Head of caudate nucleus (tissue), 42 donors: Measurements from ENCODE around the gene MOK.
"Not testable (repeated sequence)": the region's sequence is repeated elsewhere in the genome, so short reads cannot be mapped to it uniquely, and the experiment has no call there.

Source experiments
- DNase-seq, 42 donors: peaks; one replicate each; pipeline versions ENCODE4 v3.0.0 to v3.0.0-alpha.2; 2020 to 2021; ENCODE audit warnings: mixed read lengths in 7 of 42
- intact Hi-C: fragments of 100-400 bp; cut with DNase I; formaldehyde crosslinking; loops from one replicate; pipeline ENCODE4 v1.15.0; 2022

MOK gene

GRCh38 chr14:102256716-102257115, 48.2 kb downstream of the MOK start:
- intact Hi-C loops = no loop called here

GRCh38 chr14:102255401-102256190, 49.4 kb downstream of the MOK start:
- intact Hi-C loops = no loop called here
- no peak for DNase-seq

More at GRCh38 chr14:102256716-102257115, 48.2 kb downstream of the MOK start:
- no peak for DNase-seq

GRCh38 chr14:102252834-102253801, 51.8 kb downstream of the MOK start:
- no peak for DNase-seq
- intact Hi-C loops = no loop called here

GRCh38 chr14:102251161-102251560, 53.8 kb downstream of the MOK start:
- no peak for DNase-seq
- intact Hi-C loops = no loop called here

- intact Hi-C loops = no loop called here
- DNase-seq = no peak
Observed at GRCh38 chr14:102250636-102251035, 54.3 kb downstream of the MOK start.

GRCh38 chr14:102249981-102250380, 55.0 kb downstream of the MOK start:
- intact Hi-C loops = no loop called here
- DNase-seq = no peak

- DNase-seq = no peak
- intact Hi-C loops = no loop called here
Observed at GRCh38 chr14:102249041-102249440, 55.9 kb downstream of the MOK start.

- no peak for DNase-seq
- intact Hi-C loops = no loop called here
Observed at GRCh38 chr14:102248121-102248520, 56.8 kb downstream of the MOK start.

GRCh38 chr14:102246071-102246470, 58.9 kb downstream of the MOK start:
- DNase-seq = peak in 7 of 42 donors; percentile 17 to 63 (median 40)
- intact Hi-C loops = no loop called here

- DNase-seq, intact Hi-C loops: not testable (repeated sequence)
Observed at GRCh38 chr14:102243795-102244194, 61.2 kb downstream of the MOK start.

- DNase-seq = no peak
- intact Hi-C loops = no loop called here
Observed at GRCh38 chr14:102241147-102241546, 63.8 kb downstream of the MOK start.

- intact Hi-C loops, DNase-seq: not testable (repeated sequence)
Observed at GRCh38 chr14:102240481-102240880, 64.5 kb downstream of the MOK start.

- intact Hi-C loops = loop anchor here (5.0 kb wide), 1 partner anchor 73 kb away; no protein-coding TSS in a partner anchor
- DNase-seq = no peak
Observed at GRCh38 chr14:102239231-102239630, 65.7 kb downstream of the MOK start.

GRCh38 chr14:102238766-102239165, 66.2 kb downstream of the MOK start:
- intact Hi-C loops = loop anchor here (5.0 kb wide), 1 partner anchor 74 kb away; no protein-coding TSS in a partner anchor
- peak in 10 of 42 donors; percentile 29 to 74 (median 48) for DNase-seq

GRCh38 chr14:102238131-102238530, 66.8 kb downstream of the MOK start:
- intact Hi-C loops = loop anchor here (5.0 kb wide), 1 partner anchor 74 kb away; no protein-coding TSS in a partner anchor
- DNase-seq = no peak

- no peak for DNase-seq
- intact Hi-C loops = loop anchor here (5.0 kb wide), 1 partner anchor 76 kb away; no protein-coding TSS in a partner anchor
Observed at GRCh38 chr14:102236026-102236425, 68.9 kb downstream of the MOK start.

- peak; percentile 35 to 92 (median 74) for DNase-seq
- intact Hi-C loops = loop anchor here (5.0 kb wide), 1 partner anchor 77 kb away; no protein-coding TSS in a partner anchor
Observed at GRCh38 chr14:102235275-102235897, 69.6 kb downstream of the MOK start.

- no peak for DNase-seq
- intact Hi-C loops = loop anchor here (5.0 kb wide), 1 partner anchor 78 kb away; no protein-coding TSS in a partner anchor
Observed at GRCh38 chr14:102234331-102235264, 70.4 kb downstream of the MOK start.
